ENCODE measurements around the gene AGER.

DNA sequence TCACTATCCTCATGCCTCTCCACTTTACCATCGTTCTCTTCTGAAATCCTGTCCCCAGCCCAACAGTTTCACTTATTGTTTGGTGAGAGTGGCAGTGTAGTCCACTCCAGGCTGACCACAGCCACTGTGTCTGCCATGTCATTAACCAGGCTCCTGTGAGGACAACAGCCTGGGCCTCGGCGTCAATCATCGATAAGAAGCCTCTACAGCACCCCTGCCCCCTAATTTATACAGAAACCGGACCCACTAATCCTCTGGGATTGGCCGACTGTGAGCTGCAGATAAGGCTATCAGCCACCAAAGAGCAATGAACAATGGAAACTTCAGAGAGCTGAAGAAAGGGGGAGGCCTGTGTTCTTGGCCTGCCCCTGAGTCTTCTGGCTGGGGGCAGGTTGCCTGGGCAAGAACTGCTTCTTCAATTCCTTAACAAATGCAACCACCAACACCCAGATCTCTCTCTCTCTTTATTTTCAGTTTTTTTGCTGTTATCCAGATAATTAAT is 16.2 kb downstream of the AGER start:
- TF ChIP-seq CTCF (IDR thresholded peaks at IDR 0.05) (no peak), EP300 (IDR thresholded peaks at IDR 0.05) (no peak)
